Measurements from ENCODE around the gene KDM6A.
"Not testable (repeated sequence)": the region's sequence is repeated elsewhere in the genome, so short reads cannot be mapped to it uniquely, and the experiment has no call there.

The KDM6A gene

GRCh38 chrX:44922980-44923379, 50.0 kb downstream of the KDM6A start:
- DNase-seq (ENCODE audit: low spot score) = no peak

DNA sequence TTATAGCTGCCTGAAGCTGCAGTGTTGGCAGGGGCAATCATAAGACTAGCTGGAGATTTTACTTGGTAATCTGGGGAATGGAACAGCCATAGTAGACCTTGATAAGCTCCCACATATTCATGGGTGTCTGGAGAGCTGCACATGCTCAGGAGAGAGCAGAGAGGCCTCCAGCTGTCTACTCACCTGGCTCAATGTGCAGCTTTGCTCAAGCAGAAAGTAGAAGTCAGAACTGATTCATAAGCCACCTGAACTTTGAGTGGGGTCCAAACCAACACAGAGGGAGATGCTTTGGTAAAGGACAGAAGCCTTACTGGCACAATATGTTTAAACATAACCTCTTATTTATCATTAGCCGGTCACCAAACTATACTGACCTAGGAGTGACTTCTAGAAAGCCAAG, 54.4 kb downstream of the KDM6A start:
- no peak for DNase-seq (ENCODE audit: low spot score)

- DNase-seq (ENCODE audit: low spot score) = no peak
Measured at GRCh38 chrX:44931441-44931973, 58.5 kb downstream of the KDM6A start.

- DNase-seq (ENCODE audit: low spot score) = no peak
Measured at GRCh38 chrX:44935172-44935571, 62.2 kb downstream of the KDM6A start.

GRCh38 chrX:44935640-44936039, 62.7 kb downstream of the KDM6A start:
- DNase-seq (ENCODE audit: low spot score) = no peak

DNA sequence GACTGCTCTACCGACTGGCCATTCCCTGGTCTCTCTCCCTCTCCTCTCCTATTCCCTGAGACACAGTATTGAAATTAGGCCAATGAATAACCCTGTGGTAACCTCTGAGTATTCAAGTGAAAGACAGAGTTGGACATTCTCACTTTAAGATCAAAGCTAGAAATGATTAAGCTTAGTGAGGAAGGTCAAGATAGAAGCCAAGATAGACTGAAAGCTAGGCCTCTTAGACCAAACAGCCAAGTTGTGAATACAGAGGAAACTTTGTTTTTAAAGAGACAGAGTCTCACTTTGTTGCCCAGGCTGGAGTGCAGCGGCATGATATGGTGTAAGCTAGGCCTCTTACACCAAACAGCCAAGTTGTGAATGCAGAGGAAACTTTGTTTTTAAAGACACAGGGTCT, 64.6 kb downstream of the KDM6A start:
- DNase-seq (ENCODE audit: low spot score) = no peak

DNA sequence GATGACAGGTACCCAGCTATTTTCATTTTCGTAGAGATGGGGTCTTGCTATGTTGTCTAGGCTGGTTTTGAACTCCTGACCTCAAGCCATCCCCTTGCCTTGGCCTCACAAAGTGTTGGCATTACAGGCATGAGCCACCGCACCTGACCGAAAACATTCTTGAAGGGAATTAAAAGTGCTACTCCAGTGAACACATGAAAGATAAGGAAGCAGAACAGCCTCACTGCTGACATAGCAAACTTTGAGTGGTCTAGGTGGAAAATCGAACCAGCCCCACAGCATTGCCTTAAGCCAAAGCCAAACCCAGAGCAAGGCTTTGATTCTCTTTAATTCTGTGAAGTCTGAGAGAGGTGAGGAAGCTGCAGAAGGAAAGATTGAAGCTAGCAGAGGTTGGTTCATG, 65.1 kb downstream of the KDM6A start:
- DNase-seq (ENCODE audit: low spot score) = no peak

DNA sequence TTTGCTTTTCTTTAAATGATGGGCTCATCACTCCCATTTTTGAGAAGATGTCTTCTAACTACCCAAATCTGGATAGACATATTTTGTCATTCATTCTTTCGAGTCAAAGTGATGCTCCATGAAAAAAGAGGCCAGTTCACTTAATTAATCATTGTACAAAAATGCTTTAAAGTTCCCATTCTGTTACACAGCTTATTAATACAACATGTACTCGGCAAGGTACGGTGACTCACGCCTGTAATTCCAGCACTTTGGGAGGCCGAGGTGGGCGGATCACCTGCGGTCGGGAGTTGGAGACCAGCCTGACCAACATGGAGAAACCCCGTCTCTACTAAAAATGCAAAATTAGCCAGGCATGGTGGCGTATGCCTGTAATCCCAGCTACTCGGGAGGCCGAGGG, 67.6 kb downstream of the KDM6A start:
- not testable (repeated sequence) for DNase-seq (ENCODE audit: low spot score)

DNA sequence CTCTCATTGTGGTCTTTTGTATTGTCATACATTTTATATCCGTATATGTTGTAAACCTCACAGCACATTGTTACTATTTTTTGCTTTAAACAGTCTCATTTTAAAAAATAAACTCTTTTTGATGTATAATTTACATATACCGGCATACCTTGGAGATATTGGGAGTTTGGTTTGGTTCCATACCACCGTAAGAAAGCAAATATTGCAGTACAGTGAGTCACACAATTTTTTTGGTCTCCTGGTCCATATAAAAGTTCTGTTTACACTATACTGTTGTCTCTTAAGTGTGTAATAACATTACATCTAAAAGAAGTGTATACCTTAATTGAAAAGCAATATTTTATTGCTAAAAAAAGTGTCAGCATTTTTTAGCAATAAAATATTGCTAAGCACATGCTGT, 70.0 kb downstream of the KDM6A start:
- no peak for DNase-seq (ENCODE audit: low spot score)

GRCh38 chrX:44944894-44945293, 71.9 kb downstream of the KDM6A start:
- no peak for DNase-seq (ENCODE audit: low spot score)

DNA sequence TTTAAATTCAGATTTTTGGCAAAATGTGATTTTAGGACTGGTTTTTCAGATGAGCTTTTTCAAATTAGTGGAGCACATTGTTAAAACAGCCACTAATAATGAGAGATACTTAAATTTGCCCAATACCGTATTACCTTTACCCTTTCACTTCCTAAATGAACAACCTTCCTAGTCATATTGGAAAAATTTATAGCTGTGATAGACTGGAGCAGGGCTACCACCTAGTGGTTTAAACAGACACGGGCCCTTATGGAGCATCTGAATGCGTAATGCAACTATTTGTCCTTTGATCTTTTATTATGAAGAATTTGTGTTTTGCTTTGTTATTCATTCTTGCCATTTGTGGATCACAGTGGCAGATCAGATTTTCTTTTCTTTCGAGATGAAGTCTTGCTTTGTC, 72.7 kb downstream of the KDM6A start:
- no peak for DNase-seq (ENCODE audit: low spot score)

- no peak for DNase-seq (ENCODE audit: low spot score)
Measured at GRCh38 chrX:44946771-44947170, 73.8 kb downstream of the KDM6A start.

- no peak for DNase-seq (ENCODE audit: low spot score)
Measured at GRCh38 chrX:44947995-44948394, 75.0 kb downstream of the KDM6A start.

GRCh38 chrX:44948406-44948805, 75.4 kb downstream of the KDM6A start:
- no peak for DNase-seq (ENCODE audit: low spot score)

DNA sequence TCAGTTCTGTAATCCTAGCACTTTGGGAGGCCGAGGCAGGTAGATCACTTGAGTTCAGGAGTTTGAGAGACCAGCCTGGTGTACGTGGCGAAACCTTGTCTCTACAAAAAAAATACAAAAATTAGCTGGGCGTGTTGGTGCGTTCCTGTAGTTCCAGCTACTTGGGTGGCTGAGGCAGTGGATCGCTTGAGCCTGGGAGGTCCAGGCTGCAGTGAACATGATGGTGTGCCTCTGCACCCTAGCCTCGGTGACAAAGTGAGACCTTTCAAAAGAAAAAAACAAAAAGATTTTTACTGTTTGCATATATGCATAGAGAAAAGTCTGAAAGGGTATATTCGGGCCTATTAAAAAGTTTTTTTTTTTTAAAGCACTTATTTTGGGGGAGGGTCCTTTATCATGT, 76.1 kb downstream of the KDM6A start:
- no peak for DNase-seq (ENCODE audit: low spot score)

- DNase-seq (ENCODE audit: low spot score) = not testable (repeated sequence)
Measured at GRCh38 chrX:44950471-44951366, 77.7 kb downstream of the KDM6A start.

DNA sequence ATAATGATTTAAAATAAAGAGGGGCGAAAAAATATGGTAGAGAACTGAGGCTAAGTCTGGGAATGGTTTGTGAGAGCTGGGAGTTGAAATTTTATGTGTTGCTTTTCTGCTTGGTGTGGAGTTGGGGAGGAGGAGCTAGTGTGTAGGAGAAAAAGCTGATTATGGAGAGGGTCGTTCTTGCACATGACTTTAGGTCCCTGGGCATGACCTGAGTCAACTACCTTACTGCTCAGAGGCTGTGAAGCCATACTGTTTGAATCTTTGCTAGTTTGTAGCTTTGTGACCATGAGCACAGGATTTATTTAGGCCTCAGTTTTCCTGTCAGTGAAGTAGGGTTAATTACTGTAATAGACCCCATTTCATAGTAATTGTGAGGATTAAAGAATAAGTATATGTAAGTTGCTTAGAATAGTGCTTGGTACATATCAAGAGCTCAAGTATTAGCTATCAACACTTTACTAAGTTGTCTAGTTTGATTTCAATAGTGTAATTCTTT, 78.6 kb downstream of the KDM6A start:
- DNase-seq (ENCODE audit: low spot score) = no peak

DNA sequence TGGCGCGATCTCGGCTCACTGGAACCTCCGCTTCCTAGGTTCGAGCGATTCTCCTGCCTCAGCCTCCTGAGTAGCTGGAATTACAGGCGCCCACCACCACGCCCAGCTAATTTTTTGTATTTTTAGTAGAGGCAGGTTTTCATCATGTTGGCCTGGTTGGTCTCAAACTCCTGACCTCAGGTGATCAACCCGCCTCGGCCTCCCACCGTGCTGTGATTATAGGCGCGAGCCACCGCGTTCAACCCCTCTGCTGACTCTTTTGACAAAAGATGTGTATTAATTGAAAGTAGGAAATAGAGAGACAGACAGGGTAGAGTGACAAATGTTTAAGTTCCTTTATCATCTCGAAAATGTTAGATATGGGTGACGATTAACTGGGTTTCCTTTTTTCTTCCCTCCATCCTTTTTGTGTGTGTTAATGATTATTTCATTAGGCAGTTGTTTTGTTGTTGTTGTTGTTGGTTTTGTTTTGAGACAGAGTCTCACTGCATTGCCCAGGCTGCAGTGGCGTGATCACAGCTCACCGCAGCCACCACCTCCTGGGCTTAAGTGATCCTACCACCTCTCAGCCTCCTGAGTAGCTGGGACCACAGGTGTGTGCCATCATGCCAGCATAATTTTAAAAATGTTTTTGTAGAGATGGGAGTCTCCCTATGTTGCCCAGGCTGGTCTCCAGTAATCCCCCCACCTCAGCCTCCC, 79.5 kb downstream of the KDM6A start:
- no peak for DNase-seq (ENCODE audit: low spot score)

DNA sequence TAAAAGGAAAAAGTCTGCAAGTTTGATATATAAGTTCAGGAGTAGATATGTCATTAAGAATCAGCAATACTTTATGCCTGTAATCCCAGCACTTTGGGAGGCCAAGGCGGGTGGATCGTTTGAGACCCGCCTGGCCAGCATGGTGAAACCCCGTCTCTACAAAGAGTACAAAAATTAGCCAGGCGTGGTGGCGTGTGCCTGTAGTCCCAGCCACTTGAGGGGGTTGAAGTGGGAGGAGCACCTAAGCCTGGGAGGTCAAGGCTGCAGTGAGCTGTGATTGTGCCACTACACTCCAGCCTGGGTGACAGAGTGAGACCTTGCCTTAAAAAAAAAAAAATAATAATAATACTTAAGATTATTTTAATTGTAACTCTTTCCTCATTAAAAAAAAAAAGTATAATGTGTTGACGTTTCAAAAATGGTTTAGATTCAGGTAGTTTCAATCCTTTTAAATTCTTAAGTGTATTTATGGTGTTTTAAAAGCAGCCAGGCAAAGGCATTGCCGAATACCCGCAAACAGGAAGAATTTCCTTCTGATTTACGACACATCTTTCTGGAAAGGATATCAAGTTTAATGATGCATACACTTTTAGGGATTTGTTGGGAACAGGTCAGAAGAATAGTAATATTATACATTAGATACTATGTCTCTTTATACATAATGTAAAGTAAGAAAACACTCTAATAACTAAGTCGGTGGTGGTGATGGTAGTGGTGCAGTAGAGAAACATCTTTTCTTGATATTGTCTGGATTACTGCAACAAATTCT, 80.9 kb downstream of the KDM6A start:
- DNase-seq (ENCODE audit: low spot score) = no peak

DNA sequence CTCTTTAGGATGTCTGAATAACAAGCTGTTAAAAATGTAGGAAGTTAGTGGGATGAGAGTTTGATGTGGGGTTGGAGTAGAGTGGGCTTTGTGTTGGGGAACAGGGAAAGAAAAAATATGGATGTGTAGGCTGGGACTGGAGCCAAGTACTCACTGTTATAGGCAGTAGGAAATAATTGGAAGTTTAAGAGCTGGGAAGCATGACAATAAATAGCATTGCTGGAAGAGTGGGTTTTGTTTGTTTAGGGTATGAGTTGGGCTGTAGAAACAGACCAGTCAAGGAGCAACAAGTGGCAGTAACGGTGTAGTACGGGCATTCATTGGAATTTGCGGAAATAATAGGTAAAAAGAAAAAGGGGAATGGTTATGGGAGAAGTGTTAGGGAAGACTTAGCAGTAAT, 81.6 kb downstream of the KDM6A start:
- no peak for DNase-seq (ENCODE audit: low spot score)

DNA sequence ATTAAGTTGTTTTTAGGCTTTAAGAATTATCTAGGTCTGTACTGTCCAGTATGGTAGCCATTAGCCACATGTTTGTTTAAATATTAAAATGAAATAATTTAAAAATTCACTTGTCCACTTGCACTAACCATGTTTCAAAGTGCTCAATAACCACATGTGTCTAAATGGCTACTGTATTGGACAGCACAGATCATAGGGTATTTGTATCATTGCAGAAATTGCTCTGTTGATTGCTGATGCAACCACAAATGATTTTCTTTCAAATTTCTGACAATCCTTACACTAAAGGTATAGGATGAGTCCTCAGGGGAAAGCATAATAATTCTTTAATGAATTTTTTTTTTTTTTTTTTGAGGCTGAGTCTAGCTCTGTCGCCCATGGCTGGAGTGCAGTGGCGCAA, 84.9 kb downstream of the KDM6A start:
- DNase-seq (ENCODE audit: low spot score) = no peak

GRCh38 chrX:44958480-44958879, 85.5 kb downstream of the KDM6A start:
- DNase-seq (ENCODE audit: low spot score) = no peak

Data from HuH-7.5 (cell line).